GM12878 (cell line): ENCODE results near the gene ARL4D. TPM values are rescaled to one million over a fixed set of nuclear protein-coding genes. Genes with fewer than 3 reads are reported as not detected.

Experiments
- ATAC-seq: fragments of 200-7000 bp; cut with Tn5 transposase; 3 replicates; pipeline ENCODE4 v1.9.1; 2020; ENCODE audit warnings: mild to moderate bottlenecking, moderate library complexity
- BruUV-seq: library from RNA; stranded (reverse); fragments of 400-500 nt; replicated peaks from 2 replicates; lab custom pipeline; 2021; lab: Mats Ljungman, UMichigan
- CTCF ChIA-PET: fragments of 300-600 bp; sonication (Branson Sonifier 250); formaldehyde crosslinking; extraction: SDS; loops from one replicate; lab custom pipeline; 2021; ENCODE audit warnings: inconsistent platforms; lab: Yijun Ruan, JAX
- POLR2A ChIA-PET: fragments of 350-600 bp; formaldehyde crosslinking; extraction: SDS; loops from one replicate; lab custom pipeline; 2021; ENCODE audit warnings: inconsistent platforms; lab: Charles Lee
- RAD21 ChIA-PET: fragments of 300-600 bp; sonication (Branson Sonifier 250); formaldehyde crosslinking; loops from one replicate; lab custom pipeline; 2023; ENCODE audit warnings: antibody characterized with exemption; ENCODE audit not compliant: unreplicated experiment; lab: Charles Lee
- SMC1A ChIA-PET: fragments of 300-600 bp; sonication (Branson Sonifier 250); formaldehyde crosslinking; loops from one replicate; lab custom pipeline; 2023; ENCODE audit not compliant: unreplicated experiment, uncharacterized antibody; lab: Charles Lee
- DNase-seq: peaks from one replicate; pipeline ENCODE4 v3.0.0-alpha.2; 2011; ENCODE audit warnings: low read depth, low spot score
- FAIRE-seq: peaks from 3 replicates; lab custom pipeline; 2011; peaks lifted over from hg19 to GRCh38; lab: Jason Lieb, UNC
- H2AFZ ChIP-seq: 2 replicates; pipeline ENCODE4 v1.6.0; 2011; ENCODE audit warnings: low read depth, low read length, control low read depth; ENCODE audit not compliant: control insufficient read depth
- H3K27ac ChIP-seq: 2 replicates; pipeline ENCODE4 v1.5.1; 2011; ENCODE audit warnings: control low read depth; ENCODE audit not compliant: control insufficient read depth, insufficient read depth
- H3K27me3 ChIP-seq, 2 experiments: replicated peaks in 1 of 2; 2 replicates each; pipeline versions ENCODE4 v1.6.0 to v1.6.1; 2011; ENCODE audit warnings: low read length in 1 of 2; ENCODE audit not compliant: control insufficient read depth in 2 of 2, insufficient read depth in 2 of 2
- H3K36me3 ChIP-seq, 2 experiments: 2 replicates each; pipeline ENCODE4 v1.5.1; 2011; ENCODE audit warnings: low read length in 1 of 2; ENCODE audit not compliant: control insufficient read depth in 2 of 2, insufficient read depth in 2 of 2
- H3K4me1 ChIP-seq: 2 replicates; pipeline ENCODE4 v1.6.1; 2011; ENCODE audit warnings: mild to moderate bottlenecking, low read length, moderate library complexity, mixed read lengths; ENCODE audit not compliant: control insufficient read depth, insufficient read depth
- H3K4me2 ChIP-seq: 2 replicates; pipeline ENCODE4 v1.6.0; 2011; ENCODE audit warnings: control low read depth; ENCODE audit not compliant: control insufficient read depth, insufficient read depth
- H3K4me3 ChIP-seq: fragments of 200-600 bp; sonication (generic); 2 replicates; pipeline ENCODE4 v1.5.1; 2016
- H3K79me2 ChIP-seq: 2 replicates; pipeline ENCODE4 v1.6.0; 2011; ENCODE audit warnings: low read length; ENCODE audit not compliant: control insufficient read depth, insufficient read depth
- H3K9ac ChIP-seq: 2 replicates; pipeline ENCODE4 v1.8.0; 2011; ENCODE audit warnings: low read length, control low read depth, mixed read lengths; ENCODE audit not compliant: control insufficient read depth, insufficient read depth
- H3K9me3 ChIP-seq: replicated peaks from 3 replicates; pipeline ENCODE4 v1.5.1; 2011; ENCODE audit warnings: mild to moderate bottlenecking, low read length; ENCODE audit not compliant: control insufficient read depth, insufficient read depth
- H4K20me1 ChIP-seq: 2 replicates; pipeline ENCODE4 v1.6.0; 2011; ENCODE audit not compliant: control insufficient read depth, insufficient read depth
- ATF2 ChIP-seq: IDR thresholded peaks from 2 replicates; pipeline ENCODE4 v1.6.1; 2012; ENCODE audit warnings: low read length, inconsistent platforms
- ELK1 ChIP-seq: IDR thresholded peaks from 2 replicates; pipeline ENCODE4 v1.6.1; 2012; ENCODE audit warnings: low read depth, low read length, improper control_type of control experiment
- POLR2AphosphoS5 ChIP-seq: IDR thresholded peaks from 2 replicates; pipeline ENCODE4 v1.6.1; 2011; ENCODE audit warnings: mild to moderate bottlenecking, low read length, inconsistent platforms
- ZBTB40 ChIP-seq: fragments of 450-650 bp; IDR thresholded peaks from 2 replicates; pipeline ENCODE4 v1.6.1; 2016; ENCODE audit warnings: mild to moderate bottlenecking, moderate library complexity, borderline replicate concordance
- WGBS: methylation state at CpG from one replicate; pipeline ENCODE4 v1.1.6; 2016; ENCODE audit warnings: low lambda C conversion rate; ENCODE audit not compliant: insufficient replicate concordance, insufficient coverage; ENCODE audit errors: missing lambda C conversion rate; 5-methylcytosine and 5-hydroxymethylcytosine counted together
- in situ Hi-C: fragments of 300-500 bp; cut with MboI; formaldehyde crosslinking; loops from 9 replicates; pipeline ENCODE4 v1.14.3; 2018; ENCODE audit warnings: mixed read lengths
- intact Hi-C: fragments of 100-400 bp; cut with micrococcal nuclease; formaldehyde crosslinking; loops from one replicate; pipeline ENCODE4 v1.14.2; 2022; ENCODE audit not compliant: unreplicated experiment
- polyA plus RNA-seq, 11 experiments: library from polyadenylated mRNA; depleted of rRNA in 4 of 11; unstranded in 6 of 11; stranded (reverse) in 5 of 11; fragments of >200 nt; fragmentation: Nextera tagmentation in 4 of 11; fragmentation: Illumina TruSeq in 1 of 11; extraction: Ambion mirVana in 4 of 11; extraction: Trizol in 1 of 11; gene quantifications; 1 replicate in 1 of 11; 2 replicates in 10 of 11; pipeline versions ENCODE4 v1.2.1 to v1.2.3, GENCODE V29; 2011 to 2016; ENCODE audit warnings: inconsistent platforms in 2 of 11, missing spikeins in 2 of 11, low read depth in 1 of 11
- total RNA-seq, 4 experiments: library from RNA; depleted of rRNA in 3 of 4; stranded (reverse); fragments of >200 nt in 3 of 4; fragmentation: Illumina TruSeq in 1 of 4; extraction: Trizol in 1 of 4; gene quantifications; 2 replicates each; pipeline versions ENCODE4 v1.2.1 to v1.2.3, GENCODE V29; 2013 to 2021

ARL4D gene
- total and polyA plus RNA-seq, 10 of the 15 experiments (the other 5 are each of a cell fraction or from before 2014, with no cell fraction given) = 0.10 to 1.5 (median 0.75) TPM

GRCh38 chr17:43437756-43438155 is 39.0 kb downstream of the ARL4D start:
- Histone ChIP-seq H3K27me3 (no peaks in the 10 kb centered on the region), H3K9ac (no peak overlapping the region), H4K20me1 (no peaks in the 10 kb centered on the region), H3K79me2 (no peaks in the 10 kb centered on the region), H3K4me3 (no peak overlapping the region), H3K4me2 (no peak overlapping the region), H2AFZ (no peak overlapping the region), H3K9me3 (no peaks in the 10 kb centered on the region), H3K27ac (no peak overlapping the region), H3K36me3 (no peaks in the 10 kb centered on the region), H3K4me1 (no peaks in the 10 kb centered on the region)
- ChIA-PET CTCF (interaction anchor here (1.0 to 1.2 kb wide), 2 partner anchors 13 to 44 kb away, joined by 3 read pairs; no protein-coding TSS in a partner anchor), RAD21 (no interaction called here), SMC1A (no interaction called here), POLR2A (no interaction called here)
- no peak for FAIRE-seq
- 58% methylated on average over 1 of the region's 1 CpG for WGBS
- in situ Hi-C loops (no loop called here), intact Hi-C loops (no loop called here)
- BruUV-seq = no TSS peak
- TF ChIP-seq ATF2 (no peak), POLR2AphosphoS5 (no peak), ELK1 (no peak), ZBTB40 (peak; percentile 81)
- no peak for ATAC-seq
- DNase-seq = no peak
